Measurements from ENCODE around the gene CMC2. TPM values are rescaled to one million over a fixed set of nuclear protein-coding genes. Genes with fewer than 3 reads are reported as not detected.

The CMC2 gene
- total and polyA plus RNA-seq, 2 of the 13 experiments (the other 11 are each of a cell fraction or from before 2014, with no cell fraction given): 116 to 129 TPM

DNA sequence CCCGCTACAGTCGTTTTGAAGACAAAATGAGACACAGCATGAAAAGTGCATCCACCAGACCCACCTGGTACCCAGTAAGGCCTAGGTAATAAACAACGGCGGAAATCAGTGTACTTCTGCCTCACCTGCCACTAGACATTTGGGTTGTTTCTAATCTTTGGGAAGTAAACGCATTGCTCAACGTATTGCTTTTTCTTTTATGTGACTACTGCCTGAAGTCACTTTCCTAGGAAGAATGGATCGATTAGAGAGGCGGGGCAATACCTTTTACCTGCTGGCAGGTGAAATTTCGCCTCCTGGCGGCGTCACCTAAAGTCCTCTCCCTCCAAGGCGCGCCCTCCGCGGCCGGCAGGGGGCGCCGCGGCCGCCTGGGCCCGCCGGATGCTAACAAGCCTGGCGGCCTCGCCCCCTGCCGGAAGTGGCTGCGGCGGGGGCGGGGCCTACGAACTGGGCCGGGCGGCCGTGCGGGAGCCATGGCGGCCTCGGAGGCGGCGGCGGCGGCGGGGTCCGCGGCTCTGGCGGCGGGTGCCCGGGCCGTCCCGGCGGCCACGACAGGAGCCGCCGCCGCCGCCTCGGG, 28.8 kb upstream of the CMC2 start, which contains the start of gene ATMIN (continued):
- TF ChIP-seq, protein P1, sequence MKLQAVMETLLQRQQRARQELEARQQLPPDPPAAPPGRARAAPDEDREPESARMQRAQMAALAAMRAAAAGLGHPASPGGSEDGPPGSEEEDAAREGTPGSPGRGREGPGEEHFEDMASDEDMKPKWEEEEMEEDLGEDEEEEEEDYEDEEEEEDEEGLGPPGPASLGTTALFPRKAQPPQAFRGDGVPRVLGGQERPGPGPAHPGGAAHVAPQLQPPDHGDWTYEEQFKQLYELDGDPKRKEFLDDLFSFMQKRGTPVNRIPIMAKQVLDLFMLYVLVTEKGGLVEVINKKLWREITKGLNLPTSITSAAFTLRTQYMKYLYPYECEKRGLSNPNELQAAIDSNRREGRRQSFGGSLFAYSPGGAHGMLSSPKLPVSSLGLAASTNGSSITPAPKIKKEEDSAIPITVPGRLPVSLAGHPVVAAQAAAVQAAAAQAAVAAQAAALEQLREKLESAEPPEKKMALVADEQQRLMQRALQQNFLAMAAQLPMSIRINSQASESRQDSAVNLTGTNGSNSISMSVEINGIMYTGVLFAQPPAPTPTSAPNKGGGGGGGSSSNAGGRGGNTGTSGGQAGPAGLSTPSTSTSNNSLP (IDR thresholded peaks at IDR 0.05; ENCODE audit: low read depth, low read length): peak; percentile 63; the same call in 1 of the 2 replicates
- TF ChIP-seq MXI1 (IDR thresholded peaks at IDR 0.05; ENCODE audit: borderline replicate concordance, low read depth, low read length) (peak; percentile 81; the same call in 1 of the 3 replicates), TAF15 (IDR thresholded peaks at IDR 0.05; ENCODE audit: low read depth, low read length, poor library complexity, severe bottlenecking) (no peak), ETV5 (CRISPR knock-in tag; IDR thresholded peaks at IDR 0.05; ENCODE audit: borderline replicate concordance) (peak; percentile 61; the same call in 1 of the 2 replicates), TFDP1 (CRISPR knock-in tag; IDR thresholded peaks at IDR 0.05; ENCODE audit: borderline replicate concordance) (peak; percentile 70; the same call in 1 of the 2 replicates), SOX6 (IDR thresholded peaks at IDR 0.05) (no peak), SOX6 (CRISPR knock-in tag; IDR thresholded peaks at IDR 0.05) (peak; percentile 50; the same call in 1 of the 2 replicates), ZNF260 (CRISPR knock-in tag; IDR thresholded peaks at IDR 0.05; ENCODE audit: borderline replicate concordance, low read depth) (no peak), YY1 (IDR thresholded peaks at IDR 0.05; ENCODE audit: insufficient read depth, insufficient replicate concordance, low read depth, low read length) (peak; percentile 93), THRA (CRISPR knock-in tag; IDR thresholded peaks at IDR 0.05; ENCODE audit: borderline replicate concordance) (0 out of 2 replicates have a peak, but pooled peaks have one; percentile 57), RFXAP (CRISPR knock-in tag; IDR thresholded peaks at IDR 0.05; ENCODE audit: borderline replicate concordance) (peak; percentile 35; the same call in 1 of the 2 replicates), POGZ (CRISPR knock-in tag; IDR thresholded peaks at IDR 0.05) (peak; percentile 43; the same call in 1 of the 2 replicates), KAT7 (CRISPR knock-in tag; IDR thresholded peaks at IDR 0.05; ENCODE audit: borderline replicate concordance) (no peak), CEBPZ (IDR thresholded peaks at IDR 0.05; ENCODE audit: low read length) (peak; percentile 15; the same call in 1 of the 2 replicates), KLF6 (CRISPR knock-in tag; IDR thresholded peaks at IDR 0.05) (0 out of 2 replicates have a peak, but pooled peaks have one; percentile 56), ZNF512 (CRISPR knock-in tag; IDR thresholded peaks at IDR 0.05) (no peak)
